Lung (tissue), 12 donors: ENCODE results near the gene PTPN22. TPM values are rescaled to one million over a fixed set of nuclear protein-coding genes. Genes with fewer than 3 reads are reported as not detected.

ENCODE experiments used
- ATAC-seq: fragments of 200-7000 bp; cut with Tn5 transposase; one replicate; pipeline ENCODE4 v1.9.1; 2020; ENCODE audit warnings: moderate number of reproducible peaks; ENCODE audit not compliant: insufficient read depth, low FRiP score
- DNase-seq, 3 donors: peaks; one replicate each; pipeline ENCODE4 v3.0.0-alpha.2; 2013 to 2017
- H3K27ac ChIP-seq, 2 donors: one replicate each; pipeline ENCODE4 v1.5.1; 2013; ENCODE audit warnings: mild to moderate bottlenecking in 2 of 2, moderate library complexity in 2 of 2, control low read depth in 1 of 2, inconsistent platforms in 1 of 2, low read depth in 1 of 2, low read length in 1 of 2
- H3K27me3 ChIP-seq, 3 donors: one replicate each; pipeline ENCODE4 v1.5.1; 2013; ENCODE audit warnings: low read length in 2 of 3; ENCODE audit not compliant: control insufficient read depth in 3 of 3, insufficient read depth in 3 of 3
- H3K36me3 ChIP-seq, 4 donors: one replicate each; pipeline ENCODE4 v1.5.1; 2013; ENCODE audit warnings: low read length in 4 of 4, mild to moderate bottlenecking in 1 of 4, moderate library complexity in 1 of 4; ENCODE audit not compliant: control insufficient read depth in 4 of 4, insufficient read depth in 4 of 4
- H3K4me1 ChIP-seq, 5 donors: one replicate each; pipeline ENCODE4 v1.5.1; 2013; ENCODE audit warnings: low read length in 5 of 5, mild to moderate bottlenecking in 2 of 5, moderate library complexity in 1 of 5; ENCODE audit not compliant: control insufficient read depth in 5 of 5, insufficient read depth in 5 of 5
- H3K4me3 ChIP-seq: one replicate; pipeline ENCODE4 v1.5.1; 2013; ENCODE audit warnings: mild to moderate bottlenecking, control low read depth, moderate library complexity
- H3K9ac ChIP-seq, 2 donors: one replicate each; pipeline ENCODE4 v1.5.1; 2013; ENCODE audit warnings: low read length in 2 of 2, control low read depth in 1 of 2; ENCODE audit not compliant: insufficient read depth in 1 of 2
- H3K9me3 ChIP-seq, 4 donors: one replicate each; pipeline ENCODE4 v1.5.1; 2013; ENCODE audit warnings: low read length in 3 of 4, mild to moderate bottlenecking in 1 of 4, moderate library complexity in 1 of 4; ENCODE audit not compliant: control insufficient read depth in 4 of 4, insufficient read depth in 3 of 4
- CTCF ChIP-seq: IDR thresholded peaks from 2 replicates; pipeline ENCODE4 v1.5.1; 2012; ENCODE audit warnings: mild to moderate bottlenecking; ENCODE audit errors: control extremely low read depth, extremely low read depth
- WGBS, 2 donors: extraction: QIAGEN DNeasy Blood & Tissue Kit; methylation state at CpG; one replicate each; pipeline ENCODE4 v1.1.7; 2013; 5-methylcytosine and 5-hydroxymethylcytosine counted together
- polyA plus RNA-seq, 2 donors: library from polyadenylated mRNA; stranded (reverse); fragments of 200-250 nt; gene quantifications; one replicate each; pipeline ENCODE4 v1.2.1, GENCODE V29; 2013
- total RNA-seq, 2 donors: library from RNA; depleted of rRNA in 1 of 2; stranded (reverse); fragments of >200 nt in 1 of 2; gene quantifications; one replicate each; pipeline ENCODE4 v1.2.1, GENCODE V29; 2014 to 2021
- donor health status: control.
- donor health status: control.
- donor health status: Bipolar disorder and iron deficiency.
- donor health status: healthy.
- donor health status: DM: yes; HTN: yes; CAD: no.

The PTPN22 gene
- total and polyA plus RNA-seq, 4 donors: 4.2 to 7.0 (median 6.1) TPM

- Histone ChIP-seq H3K27ac (no peak overlapping the region), H3K4me1 (no peaks in the 10 kb centered on the region), H3K9me3 (no peaks in the 10 kb centered on the region), H3K9ac (no peak overlapping the region), H3K4me3 (no peak overlapping the region), H3K27me3 (no peaks in the 10 kb centered on the region), H3K36me3 (no peaks in the 10 kb centered on the region)
- no peak for DNase-seq
- ATAC-seq: no peak
- TF ChIP-seq CTCF: no peak
- WGBS, 2 donors: 69 to 71% methylated on average over 3 of the region's 3 CpGs
Observed at GRCh38 chr1:113850127-113850796, 21.2 kb downstream of the PTPN22 start.

- no peaks in the 10 kb centered on the region for H3K27me3 ChIP-seq
- no peak for ATAC-seq
- H3K36me3 ChIP-seq: peaks cover 0 to 1% (median 0%) of the 10 kb centered on the region in 4 donors
- H3K4me1 ChIP-seq: no peaks in the 10 kb centered on the region
- H3K9me3 ChIP-seq: no peaks in the 10 kb centered on the region
- no peak overlapping the region for H3K27ac ChIP-seq
- H3K4me3 ChIP-seq: no peak overlapping the region
- DNase-seq: no peak
- TF ChIP-seq CTCF: no peak
- no peak overlapping the region for H3K9ac ChIP-seq
Observed at GRCh38 chr1:113849072-113849471, 22.4 kb downstream of the PTPN22 start.

GRCh38 chr1:113846391-113847035, 25.0 kb downstream of the PTPN22 start:
- no peak overlapping the region for H3K4me3 ChIP-seq
- H3K9me3 ChIP-seq: no peaks in the 10 kb centered on the region
- WGBS, 2 donors: 84 to 86% methylated on average over 2 of the region's 2 CpGs
- no peak for TF ChIP-seq CTCF
- DNase-seq: no peak
- H3K27ac ChIP-seq: no peak overlapping the region
- H3K9ac ChIP-seq: no peak overlapping the region
- no peaks in the 10 kb centered on the region for H3K27me3 ChIP-seq
- peaks cover 0 to 1% (median 0%) of the 10 kb centered on the region in 4 donors for H3K36me3 ChIP-seq
- no peaks in the 10 kb centered on the region for H3K4me1 ChIP-seq
- no peak for ATAC-seq

- no peak overlapping the region for H3K9ac ChIP-seq
- H3K36me3 ChIP-seq: no peaks in the 10 kb centered on the region
- no peak for TF ChIP-seq CTCF
- H3K9me3 ChIP-seq: no peaks in the 10 kb centered on the region
- WGBS, 2 donors: 100% methylated on average over 1 of the region's 1 CpG
- H3K4me1 ChIP-seq: no peaks in the 10 kb centered on the region
- H3K27ac ChIP-seq: no peak overlapping the region
- no peak for ATAC-seq
- H3K4me3 ChIP-seq: no peak overlapping the region
- H3K27me3 ChIP-seq: no peaks in the 10 kb centered on the region
- no peak for DNase-seq
Observed at GRCh38 chr1:113836534-113836933, 35.0 kb downstream of the PTPN22 start.
